Activated gamma-delta T cell (primary cell): ENCODE data around the gene NME3.

Source experiments
- DNase-seq: peaks from one replicate; lab custom pipeline; 2025; lab: John Stamatoyannopoulos, UW

The NME3 gene

GRCh38 chr16:1724491-1724890, 46.9 kb downstream of the NME3 start:
- no peak for DNase-seq

GRCh38 chr16:1723450-1724147, 47.7 kb downstream of the NME3 start:
- DNase-seq: no peak

- DNase-seq: no peak
Observed at GRCh38 chr16:1721372-1721771, 50.0 kb downstream of the NME3 start.
